ENCODE data around the gene ACSL6. TPM values are rescaled to one million over a fixed set of nuclear protein-coding genes. Genes with fewer than 3 reads are reported as not detected.

ACSL6 gene
- total RNA-seq, 1 donor from 2014 or later: 0.98 TPM

GRCh38 chr5:131977212-131977604 is 34.2 kb downstream of the ACSL6 start:
- Histone ChIP-seq H3K27ac (no peak overlapping the region), H3K9me3 (no peaks in the 10 kb centered on the region), H3K4me1 (no peaks in the 10 kb centered on the region), H3K27me3 (no peaks in the 10 kb centered on the region), H3K4me3 (no peak overlapping the region), H3K36me3 (no peaks in the 10 kb centered on the region)
- intact Hi-C loops (cut with DNase I): no loop called here
- ATAC-seq (no peak), DNase-seq (peak; percentile 40)
- TF ChIP-seq, protein P1, sequence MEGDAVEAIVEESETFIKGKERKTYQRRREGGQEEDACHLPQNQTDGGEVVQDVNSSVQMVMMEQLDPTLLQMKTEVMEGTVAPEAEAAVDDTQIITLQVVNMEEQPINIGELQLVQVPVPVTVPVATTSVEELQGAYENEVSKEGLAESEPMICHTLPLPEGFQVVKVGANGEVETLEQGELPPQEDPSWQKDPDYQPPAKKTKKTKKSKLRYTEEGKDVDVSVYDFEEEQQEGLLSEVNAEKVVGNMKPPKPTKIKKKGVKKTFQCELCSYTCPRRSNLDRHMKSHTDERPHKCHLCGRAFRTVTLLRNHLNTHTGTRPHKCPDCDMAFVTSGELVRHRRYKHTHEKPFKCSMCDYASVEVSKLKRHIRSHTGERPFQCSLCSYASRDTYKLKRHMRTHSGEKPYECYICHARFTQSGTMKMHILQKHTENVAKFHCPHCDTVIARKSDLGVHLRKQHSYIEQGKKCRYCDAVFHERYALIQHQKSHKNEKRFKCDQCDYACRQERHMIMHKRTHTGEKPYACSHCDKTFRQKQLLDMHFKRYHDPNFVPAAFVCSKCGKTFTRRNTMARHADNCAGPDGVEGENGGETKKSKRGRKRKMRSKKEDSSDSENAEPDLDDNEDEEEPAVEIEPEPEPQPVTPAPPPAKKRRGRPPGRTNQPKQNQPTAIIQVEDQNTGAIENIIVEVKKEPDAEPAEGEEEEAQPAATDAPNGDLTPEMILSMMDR (IDR thresholded peaks at IDR 0.05): no peak

- Histone ChIP-seq H3K4me1 (no peaks in the 10 kb centered on the region), H3K36me3 (no peaks in the 10 kb centered on the region), H3K9me3 (no peaks in the 10 kb centered on the region), H3K27me3 (no peaks in the 10 kb centered on the region), H3K27ac (no peak overlapping the region), H3K4me3 (no peak overlapping the region)
- intact Hi-C loops (cut with DNase I): no loop called here
- ATAC-seq (no peak), DNase-seq (peak; percentile 22)
- TF ChIP-seq, protein P1 (IDR thresholded peaks at IDR 0.05): no peak
Measured at GRCh38 chr5:131976414-131977211, 34.8 kb downstream of the ACSL6 start.

GRCh38 chr5:131974956-131975726 is 36.3 kb downstream of the ACSL6 start:
- TF ChIP-seq, protein P1 (IDR thresholded peaks at IDR 0.05): no peak
- Histone ChIP-seq H3K4me3 (no peak overlapping the region), H3K27me3 (no peaks in the 10 kb centered on the region), H3K9me3 (no peaks in the 10 kb centered on the region), H3K27ac (no peak overlapping the region), H3K36me3 (no peaks in the 10 kb centered on the region), H3K4me1 (no peaks in the 10 kb centered on the region)
- intact Hi-C loops (cut with DNase I): no loop called here
- DNase-seq (peak; percentile 39), ATAC-seq (peak; percentile 8)

DNA sequence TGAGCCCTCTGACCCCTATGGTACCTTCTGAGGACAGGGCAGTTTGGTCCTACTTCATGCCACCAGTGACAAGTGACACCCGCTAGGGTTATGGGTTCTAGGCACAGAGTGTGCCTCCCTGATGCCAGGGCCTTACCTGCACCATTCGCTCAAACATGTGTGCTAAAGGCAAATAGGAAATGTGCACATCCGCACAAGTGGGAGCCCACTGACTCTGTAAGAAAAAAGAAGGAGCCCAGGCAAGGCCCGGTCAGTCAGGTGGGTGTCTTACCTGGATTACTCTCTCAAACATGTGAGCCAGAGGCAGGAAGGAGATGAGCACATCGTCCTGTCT is 36.9 kb downstream of the ACSL6 start:
- no peaks in the 10 kb centered on the region for H3K36me3 ChIP-seq
- no peaks in the 10 kb centered on the region for H3K9me3 ChIP-seq
- no peaks in the 10 kb centered on the region for H3K27me3 ChIP-seq
- TF ChIP-seq, protein P1 (IDR thresholded peaks at IDR 0.05): no peak
- H3K27ac ChIP-seq: peak overlapping the region; percentile 24
- ATAC-seq: peak; percentile 11
- H3K4me3 ChIP-seq: no peak overlapping the region
- no peaks in the 10 kb centered on the region for H3K4me1 ChIP-seq
- intact Hi-C loops (cut with DNase I): no loop called here
- no peak for DNase-seq

GRCh38 chr5:131974016-131974415 is 37.4 kb downstream of the ACSL6 start:
- Histone ChIP-seq H3K9me3 (no peaks in the 10 kb centered on the region), H3K27ac (no peak overlapping the region)
- DNase-seq: no peak

More at GRCh38 chr5:131974016-131974415, 37.4 kb downstream of the ACSL6 start:
- no peaks in the 10 kb centered on the region for H3K36me3 ChIP-seq
- no peaks in the 10 kb centered on the region for H3K4me1 ChIP-seq
- H3K27me3 ChIP-seq: no peaks in the 10 kb centered on the region
- no peak for ATAC-seq
- no peak overlapping the region for H3K4me3 ChIP-seq
- intact Hi-C loops (cut with DNase I): no loop called here
- TF ChIP-seq, protein P1 (IDR thresholded peaks at IDR 0.05): no peak
